GM23248 (cell line): ENCODE data around the gene TOX2.

ENCODE experiments used
- EZH2 ChIP-seq: fragments of 200-600 bp; sonication (generic); IDR thresholded peaks from 2 replicates; pipeline ENCODE4 v1.6.1; 2018; ENCODE audit warnings: antibody characterized with exemption, mild to moderate bottlenecking; ENCODE audit not compliant: insufficient read depth, poor library complexity, severe bottlenecking
- EZH2phosphoT487 ChIP-seq: fragments of 200-600 bp; sonication (generic); IDR thresholded peaks from 2 replicates; pipeline ENCODE4 v1.6.1; 2018; ENCODE audit warnings: antibody characterized with exemption, moderate library complexity, mild to moderate bottlenecking, low read depth; ENCODE audit not compliant: insufficient read depth

DNA sequence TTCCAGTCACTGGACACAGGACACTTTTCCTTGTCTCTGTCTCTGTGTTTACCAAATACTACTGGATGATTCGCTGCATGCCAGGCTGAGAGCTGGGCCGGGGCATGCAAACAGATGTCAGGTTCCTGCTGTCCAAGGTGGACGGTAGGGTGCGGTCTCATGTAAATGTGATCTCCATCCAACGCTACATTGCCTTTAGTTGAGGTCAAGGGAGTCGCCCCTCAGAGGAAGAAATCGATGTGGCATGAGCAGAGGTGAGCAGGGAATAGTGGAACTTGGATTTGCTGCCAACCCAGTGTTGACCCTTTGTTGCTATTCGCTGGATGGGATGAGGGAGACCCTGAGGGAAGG, 9.8 kb upstream of the TOX2 start:
- TF ChIP-seq EZH2 (no peak), EZH2phosphoT487 (no peak)
